Measurements from ENCODE around the gene CWH43. TPM values are rescaled to one million over a fixed set of nuclear protein-coding genes. Genes with fewer than 3 reads are reported as not detected.
"Not testable (repeated sequence)": the region's sequence is repeated elsewhere in the genome, so short reads cannot be mapped to it uniquely, and the experiment has no call there.

The CWH43 gene
- total and polyA plus RNA-seq, 12 donors: not detected

DNA sequence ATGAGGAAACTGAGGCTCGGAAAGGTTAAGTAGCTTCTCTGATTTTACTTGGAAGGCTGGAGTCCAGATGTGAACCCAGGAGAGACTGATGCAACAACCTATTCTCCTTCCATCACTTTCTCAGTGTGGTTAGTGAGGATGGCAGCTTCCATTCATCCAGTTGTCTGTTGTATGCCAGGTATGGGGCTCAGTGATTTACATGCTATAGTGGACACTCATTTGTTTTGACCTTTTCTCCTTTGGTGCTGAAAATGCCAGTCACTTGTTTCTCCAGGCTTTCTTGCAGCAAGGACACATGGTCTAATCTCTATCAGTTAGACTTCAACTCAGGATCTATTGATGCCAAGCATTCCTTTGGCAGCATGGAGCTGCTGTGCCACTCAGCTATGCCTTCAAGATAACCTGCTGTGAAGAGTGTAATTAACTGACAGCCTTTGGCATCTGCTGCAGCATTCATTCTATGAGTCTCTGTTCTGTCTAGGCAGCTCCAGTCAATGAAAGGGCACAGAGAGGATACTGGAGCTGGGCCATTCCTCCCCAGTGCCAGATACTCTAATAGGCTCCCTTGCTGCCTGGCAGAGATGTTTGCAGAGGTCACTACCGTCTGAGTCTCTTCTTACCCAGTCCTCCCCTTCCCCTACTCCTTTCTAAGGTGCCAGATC is 11.0 kb upstream of the CWH43 start:
- H3K27ac ChIP-seq: no peak overlapping the region
- peak in 7 of 8 donors; percentile 64 to 94 (median 82) for ATAC-seq
- TF ChIP-seq, protein P1, sequence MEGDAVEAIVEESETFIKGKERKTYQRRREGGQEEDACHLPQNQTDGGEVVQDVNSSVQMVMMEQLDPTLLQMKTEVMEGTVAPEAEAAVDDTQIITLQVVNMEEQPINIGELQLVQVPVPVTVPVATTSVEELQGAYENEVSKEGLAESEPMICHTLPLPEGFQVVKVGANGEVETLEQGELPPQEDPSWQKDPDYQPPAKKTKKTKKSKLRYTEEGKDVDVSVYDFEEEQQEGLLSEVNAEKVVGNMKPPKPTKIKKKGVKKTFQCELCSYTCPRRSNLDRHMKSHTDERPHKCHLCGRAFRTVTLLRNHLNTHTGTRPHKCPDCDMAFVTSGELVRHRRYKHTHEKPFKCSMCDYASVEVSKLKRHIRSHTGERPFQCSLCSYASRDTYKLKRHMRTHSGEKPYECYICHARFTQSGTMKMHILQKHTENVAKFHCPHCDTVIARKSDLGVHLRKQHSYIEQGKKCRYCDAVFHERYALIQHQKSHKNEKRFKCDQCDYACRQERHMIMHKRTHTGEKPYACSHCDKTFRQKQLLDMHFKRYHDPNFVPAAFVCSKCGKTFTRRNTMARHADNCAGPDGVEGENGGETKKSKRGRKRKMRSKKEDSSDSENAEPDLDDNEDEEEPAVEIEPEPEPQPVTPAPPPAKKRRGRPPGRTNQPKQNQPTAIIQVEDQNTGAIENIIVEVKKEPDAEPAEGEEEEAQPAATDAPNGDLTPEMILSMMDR (IDR thresholded peaks at IDR 0.05): no peak
- H3K36me3 ChIP-seq: no peaks in the 10 kb centered on the region
- peaks cover 0 to 6% (median 0%) of the 10 kb centered on the region in 7 donors for H3K27me3 ChIP-seq
- peaks cover 0 to 7% (median 0%) of the 10 kb centered on the region in 9 donors for H3K4me1 ChIP-seq
- 48 to 51% methylated on average over 2 of the region's 2 CpGs for WGBS, 2 donors
- H3K4me3 ChIP-seq: no peak overlapping the region
- DNase-seq: peak; percentile 16 to 23
- intact Hi-C loops (cut with DNase I): no loop called here
- H3K9me3 ChIP-seq: no peaks in the 10 kb centered on the region

DNA sequence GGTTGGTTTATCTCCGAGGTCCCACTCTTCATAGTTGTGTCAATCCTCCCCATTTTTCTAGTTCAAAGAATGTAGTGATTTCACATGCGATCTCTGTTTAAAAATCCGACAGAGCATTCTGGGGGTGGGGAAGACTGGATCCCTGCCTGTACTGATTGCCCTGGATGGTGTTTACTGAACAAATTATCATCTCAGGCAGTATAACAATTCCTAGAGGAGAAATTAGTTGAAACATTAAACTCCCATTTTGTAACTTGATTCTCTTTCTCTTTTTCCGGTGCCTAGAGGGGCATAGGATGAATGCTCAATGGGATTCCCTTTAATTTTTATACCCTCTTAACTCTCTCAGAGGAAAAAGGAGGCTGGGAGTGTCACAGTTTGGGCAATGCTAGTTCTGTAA is 10.0 kb upstream of the CWH43 start:
- peaks cover 0 to 7% (median 0%) of the 10 kb centered on the region in 9 donors for H3K4me1 ChIP-seq
- H3K27me3 ChIP-seq: peaks cover 0 to 6% (median 0%) of the 10 kb centered on the region in 7 donors
- TF ChIP-seq, protein P1 (IDR thresholded peaks at IDR 0.05): no peak
- H3K9me3 ChIP-seq: no peaks in the 10 kb centered on the region
- WGBS, 2 donors: 87% methylated on average over 4 of the region's 4 CpGs
- H3K4me3 ChIP-seq: no peak overlapping the region
- H3K27ac ChIP-seq: no peak overlapping the region
- DNase-seq: no peak
- ATAC-seq: no peak
- H3K36me3 ChIP-seq: no peaks in the 10 kb centered on the region
- intact Hi-C loops (cut with DNase I): no loop called here

DNA sequence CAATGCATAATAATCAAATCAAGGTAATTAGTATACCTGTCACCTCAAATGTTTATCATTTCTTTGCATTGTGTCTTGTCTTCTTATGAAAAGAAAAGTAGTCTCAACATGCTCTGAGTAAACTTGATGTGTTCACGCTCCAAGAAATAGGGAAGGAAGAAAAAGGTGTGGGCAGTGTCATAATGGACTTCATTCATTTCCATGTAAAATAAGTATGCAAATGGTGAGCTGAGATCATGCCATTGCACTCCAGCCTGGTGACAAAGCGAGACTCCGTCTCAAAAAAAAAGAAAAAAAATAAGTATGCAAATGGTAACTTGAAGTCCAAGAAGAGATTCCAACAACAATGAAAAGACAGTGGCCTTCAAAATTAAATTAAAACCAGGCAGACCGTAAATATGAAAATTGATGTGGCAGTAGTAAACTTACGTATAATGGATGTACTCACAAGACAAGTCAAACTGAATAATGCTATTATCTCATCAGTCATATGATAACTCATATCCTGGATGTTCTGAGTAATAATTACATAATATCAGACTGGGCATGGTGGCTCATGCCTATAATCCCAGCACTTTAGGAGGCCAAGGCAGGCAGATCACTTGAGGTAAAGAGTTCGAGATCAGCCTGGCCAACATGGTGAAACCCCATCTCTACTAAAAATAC is 6.0 kb upstream of the CWH43 start:
- no peak for ATAC-seq
- no peak for DNase-seq
- Histone ChIP-seq H3K36me3 (no peaks in the 10 kb centered on the region), H3K9me3 (peaks cover 0 to 5% (median 0%) of the 10 kb centered on the region in 11 donors), H3K27me3 (peaks cover 0 to 32% (median 23%) of the 10 kb centered on the region in 7 donors), H3K27ac (no peak overlapping the region), H3K4me3 (no peak overlapping the region), H3K4me1 (peaks cover 0 to 7% (median 0%) of the 10 kb centered on the region in 9 donors)
- WGBS, 2 donors: 76 to 88% methylated on average over 6 of the region's 6 CpGs
- TF ChIP-seq, protein P1 (IDR thresholded peaks at IDR 0.05): no peak
- intact Hi-C loops (cut with DNase I): no loop called here

DNA sequence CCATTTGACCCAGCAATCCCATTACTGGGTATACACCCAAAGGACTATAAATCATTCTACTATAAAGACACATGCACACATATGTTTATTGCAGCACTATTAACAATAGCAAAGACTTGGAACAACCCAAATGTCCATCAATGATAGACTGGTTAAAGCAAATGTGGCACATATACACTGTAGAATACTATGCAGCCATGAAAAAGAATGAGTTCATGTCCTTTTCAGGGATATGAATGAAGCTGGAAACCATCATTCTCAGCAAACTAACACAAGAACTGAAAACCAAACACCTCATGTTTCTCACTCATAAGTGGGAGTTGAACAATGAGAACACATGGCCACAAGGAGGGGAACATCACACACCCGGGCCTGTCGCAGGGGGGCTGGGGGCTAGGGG is 2.1 kb upstream of the CWH43 start:
- H3K27me3 ChIP-seq: peaks cover 7 to 70% (median 57%) of the 10 kb centered on the region in 7 donors
- H3K4me1 ChIP-seq; H3K27ac ChIP-seq; ATAC-seq; intact Hi-C loops (cut with DNase I); DNase-seq; H3K36me3 ChIP-seq; H3K9me3 ChIP-seq; H3K4me3 ChIP-seq: not testable (repeated sequence)
- WGBS, 2 donors: 83 to 86% methylated on average over 2 of the region's 2 CpGs

DNA sequence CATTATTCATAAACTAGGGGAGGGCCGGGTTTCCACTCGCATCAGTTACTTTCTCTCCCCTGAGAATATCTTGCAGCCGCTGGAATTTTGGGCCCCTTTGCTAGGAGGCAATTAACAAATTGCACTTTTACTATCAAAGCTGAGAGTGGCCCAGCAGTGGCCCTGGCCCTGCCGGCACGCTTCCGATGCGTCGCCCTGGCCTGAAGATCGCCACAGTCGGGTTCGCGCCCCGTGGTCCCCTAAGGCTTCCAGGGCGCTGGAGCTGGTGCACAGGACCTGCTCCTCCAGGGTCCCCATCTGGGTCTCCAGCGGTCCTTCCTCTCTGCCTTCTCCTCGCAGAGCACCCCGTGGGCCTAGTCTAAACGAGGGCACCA is 486 bp upstream of the CWH43 start:
- no peak for ATAC-seq
- H3K4me1 ChIP-seq: peaks cover 0 to 9% (median 0%) of the 10 kb centered on the region in 9 donors
- H3K27me3 ChIP-seq: peaks cover 7 to 85% (median 58%) of the 10 kb centered on the region in 7 donors
- TF ChIP-seq, protein P1 (IDR thresholded peaks at IDR 0.05): no peak
- 16 to 17% methylated on average over 18 of the region's 18 CpGs for WGBS, 2 donors
- H3K27ac ChIP-seq: no peak overlapping the region
- no peak for DNase-seq
- intact Hi-C loops (cut with DNase I): no loop called here
- no peaks in the 10 kb centered on the region for H3K36me3 ChIP-seq
- H3K9me3 ChIP-seq: peaks cover 0 to 5% (median 0%) of the 10 kb centered on the region in 11 donors
- peak overlapping the region in 6 of 10 donors; percentile 13 to 34 (median 30) for H3K4me3 ChIP-seq

All from heart right ventricle (tissue), 16 donors.